Ishikawa (cell line): ENCODE data around the gene RNASE13.
A peak's percentile ranks its signal among the peaks of the same experiment; 100 is the strongest.

Experiments used
- CEBPB ChIP-seq: IDR thresholded peaks from 2 replicates; pipeline ENCODE4 v1.6.1; 2012
- CREB1 ChIP-seq: IDR thresholded peaks from 2 replicates; pipeline ENCODE4 v1.6.1; 2012; ENCODE audit warnings: low read depth
- EGR1 ChIP-seq: IDR thresholded peaks from 2 replicates; pipeline ENCODE4 v1.6.1; 2012
- EP300 ChIP-seq: IDR thresholded peaks from 2 replicates; pipeline ENCODE4 v1.6.1; 2012; ENCODE audit warnings: borderline replicate concordance
- FOXM1 ChIP-seq: IDR thresholded peaks from 2 replicates; pipeline ENCODE4 v1.6.1; 2012; ENCODE audit warnings: low read depth, borderline replicate concordance
- MAX ChIP-seq: IDR thresholded peaks from 2 replicates; pipeline ENCODE4 v1.6.1; 2012
- NFIC ChIP-seq: IDR thresholded peaks from 2 replicates; pipeline ENCODE4 v1.6.1; 2012
- RAD21 ChIP-seq: IDR thresholded peaks from 2 replicates; pipeline ENCODE4 v1.6.1; 2012; ENCODE audit warnings: low read depth
- REST ChIP-seq: IDR thresholded peaks from 2 replicates; pipeline ENCODE4 v1.6.1; 2012; ENCODE audit warnings: low read depth, mild to moderate bottlenecking
- TAF1 ChIP-seq: IDR thresholded peaks from 2 replicates; pipeline ENCODE4 v1.6.1; 2012; ENCODE audit warnings: low read depth, mild to moderate bottlenecking
- TCF12 ChIP-seq: IDR thresholded peaks from 2 replicates; pipeline ENCODE4 v1.6.1; 2012; ENCODE audit warnings: low read depth
- TEAD4 ChIP-seq: IDR thresholded peaks from 2 replicates; pipeline ENCODE4 v1.6.1; 2012
- USF1 ChIP-seq: IDR thresholded peaks from 2 replicates; pipeline ENCODE4 v1.6.1; 2012
- YY1 ChIP-seq: IDR thresholded peaks from 2 replicates; pipeline ENCODE4 v1.6.1; 2012; ENCODE audit warnings: low read depth
- ZBTB7A ChIP-seq: IDR thresholded peaks from 2 replicates; pipeline ENCODE4 v1.6.1; 2012; ENCODE audit warnings: low read depth

Gene RNASE13

GRCh38 chr14:20989787-20990600, 44.6 kb downstream of the RNASE13 start, which contains the start of gene METTL17:
Gene METTL17, plus strand, starts transcription at chr14:20989980. Its CDS starts 23 bp downstream, at chr14:20990003.
- no peak for TF ChIP-seq CEBPB
- TF ChIP-seq REST, result peak; percentile 27; the same call in 1 of the 2 replicates
- TF ChIP-seq USF1, result no peak
- peak; percentile 27 for TF ChIP-seq RAD21
- 0 out of 2 replicates have a peak, but pooled peaks have one; percentile 23 for TF ChIP-seq TEAD4
- TF ChIP-seq MAX, result peak; percentile 46; the same call in 1 of the 2 replicates
- TF ChIP-seq EGR1, result no peak
- no peak for TF ChIP-seq ZBTB7A
- TF ChIP-seq NFIC, result peak; percentile 24; the same call in 1 of the 2 replicates
- TF ChIP-seq EP300, result no peak
- TF ChIP-seq FOXM1, result peak; percentile 13; the same call in 1 of the 2 replicates
- TF ChIP-seq TAF1, result peak; percentile 87
- TF ChIP-seq CREB1, result 0 out of 2 replicates have a peak, but pooled peaks have one; percentile 46
- TF ChIP-seq YY1, result peak; percentile 94
- peak; percentile 37; the same call in 1 of the 2 replicates for TF ChIP-seq TCF12

GRCh38 chr14:20989471-20989786, 45.2 kb downstream of the RNASE13 start:
- no peak for TF ChIP-seq CEBPB
- no peak for TF ChIP-seq FOXM1
- peak; percentile 54 for TF ChIP-seq TEAD4

- no peak for TF ChIP-seq RAD21
These were observed 45.7 kb downstream of the RNASE13 start for GRCh38 chr14:20988717-20989470.

GRCh38 chr14:20986811-20987210, 47.8 kb downstream of the RNASE13 start:
- TF ChIP-seq NFIC (no peak), USF1 (no peak), RAD21 (no peak), ZBTB7A (no peak), CREB1 (no peak), TAF1 (no peak), MAX (no peak), REST (no peak), YY1 (no peak), TCF12 (no peak), CEBPB (no peak)
